ENCODE measurements around the gene CDR2L.
"Not testable (repeated sequence)": the region's sequence is repeated elsewhere in the genome, so short reads cannot be mapped to it uniquely, and the experiment has no call there.

Gene CDR2L

DNA sequence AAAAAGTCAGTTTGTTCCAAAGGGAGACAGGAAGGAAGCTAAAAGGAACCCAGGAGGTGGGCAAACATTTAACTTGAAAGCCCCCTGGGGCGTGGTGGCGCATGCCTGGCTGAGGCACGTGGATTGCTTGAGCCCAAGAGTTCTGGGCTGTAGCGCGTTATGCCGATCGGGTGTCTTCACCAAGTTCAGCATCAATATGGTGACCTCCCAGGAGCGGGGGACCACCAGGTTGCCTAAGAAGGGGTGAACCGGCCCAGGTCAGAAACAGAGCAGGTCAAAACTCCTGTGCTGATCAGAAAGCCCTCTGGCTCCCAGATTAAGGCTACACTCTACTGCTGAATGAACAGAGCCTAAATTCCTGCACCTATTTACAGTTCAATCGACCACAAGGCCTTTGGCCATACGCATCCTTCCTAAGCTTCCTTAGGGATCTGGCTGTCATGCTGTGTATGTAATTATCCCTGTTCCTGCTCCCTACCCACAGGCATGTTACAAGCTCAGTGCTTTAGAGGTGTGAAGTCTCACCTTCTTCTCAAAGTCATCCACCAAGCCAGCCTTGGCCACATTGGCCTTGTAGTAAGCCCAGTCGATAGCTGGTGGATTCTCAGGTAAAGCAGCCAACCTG, 54.3 kb downstream of the CDR2L start:
- Histone ChIP-seq H3K4me3 (ENCODE audit: low read length) (no peak overlapping the region), H3K27me3 (ENCODE audit: control insufficient read depth, insufficient read depth, low read length) (no peaks in the 10 kb centered on the region), H3K27ac (ENCODE audit: low read length) (no peak overlapping the region), H3K4me1 (ENCODE audit: control insufficient read depth, low read depth, low read length) (peaks cover 12% of the 10 kb centered on the region), H3K9me3 (ENCODE audit: control insufficient read depth, low read depth, low read length) (no peaks in the 10 kb centered on the region), H3K36me3 (ENCODE audit: control insufficient read depth, low read depth, low read length) (peaks cover 45% of the 10 kb centered on the region), H3K9ac (ENCODE audit: low read length) (no peak overlapping the region)

DNA sequence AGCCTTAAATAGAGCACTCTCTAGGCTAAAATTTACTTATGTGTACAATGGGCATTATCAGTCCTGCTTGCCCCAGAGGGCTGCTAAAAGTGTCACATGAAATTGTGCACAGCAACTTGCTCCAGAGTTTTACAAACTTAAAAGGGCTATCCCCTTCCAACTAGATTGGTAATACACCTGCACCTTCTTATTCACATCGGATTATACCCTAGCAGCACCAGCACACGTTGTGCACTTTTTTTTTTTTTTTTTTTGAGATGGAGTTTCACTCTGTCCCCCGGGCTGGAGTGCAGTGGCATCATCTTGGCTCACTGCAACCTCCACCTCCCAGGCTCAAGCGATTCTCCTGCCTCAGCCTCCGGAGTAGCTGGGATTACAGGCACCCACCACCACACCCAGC, 56.4 kb downstream of the CDR2L start:
- not testable (repeated sequence) for H3K9ac ChIP-seq (ENCODE audit: low read length); H3K27ac ChIP-seq (ENCODE audit: low read length); H3K4me3 ChIP-seq (ENCODE audit: low read length); H3K27me3 ChIP-seq (ENCODE audit: control insufficient read depth, insufficient read depth, low read length); H3K9me3 ChIP-seq (ENCODE audit: control insufficient read depth, low read depth, low read length)
- peaks cover 35% of the 10 kb centered on the region for H3K36me3 ChIP-seq (ENCODE audit: control insufficient read depth, low read depth, low read length)
- H3K4me1 ChIP-seq (ENCODE audit: control insufficient read depth, low read depth, low read length), result peaks cover 21% of the 10 kb centered on the region

DNA sequence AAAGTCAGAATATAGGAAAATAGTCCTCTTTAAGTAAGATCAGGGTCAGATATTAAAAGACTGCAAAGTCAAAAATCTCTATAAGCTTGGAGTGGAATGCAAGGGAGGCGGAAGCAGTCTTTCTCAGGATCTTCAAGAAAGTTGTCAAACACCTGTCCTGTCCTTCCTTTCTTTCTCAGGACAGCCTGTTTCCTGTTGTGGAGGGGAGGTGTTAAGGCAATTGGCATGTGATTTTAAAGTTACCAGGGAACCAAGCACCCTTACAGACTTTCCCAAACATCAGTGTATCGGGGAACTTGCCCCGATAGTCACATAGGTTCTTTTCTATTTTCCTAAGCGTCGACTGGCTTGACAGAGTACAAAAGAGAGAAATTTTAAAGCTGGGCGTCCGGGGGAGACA, 57.3 kb downstream of the CDR2L start:
- Histone ChIP-seq H3K36me3 (ENCODE audit: control insufficient read depth, low read depth, low read length) (peaks cover 36% of the 10 kb centered on the region), H3K27me3 (ENCODE audit: control insufficient read depth, insufficient read depth, low read length) (no peaks in the 10 kb centered on the region), H3K4me3 (ENCODE audit: low read length) (peak overlapping the region; percentile 39), H3K9ac (ENCODE audit: low read length) (peak overlapping the region; percentile 8), H3K27ac (ENCODE audit: low read length) (peak overlapping the region; percentile 11), H3K9me3 (ENCODE audit: control insufficient read depth, low read depth, low read length) (no peaks in the 10 kb centered on the region), H3K4me1 (ENCODE audit: control insufficient read depth, low read depth, low read length) (peaks cover 22% of the 10 kb centered on the region)

DNA sequence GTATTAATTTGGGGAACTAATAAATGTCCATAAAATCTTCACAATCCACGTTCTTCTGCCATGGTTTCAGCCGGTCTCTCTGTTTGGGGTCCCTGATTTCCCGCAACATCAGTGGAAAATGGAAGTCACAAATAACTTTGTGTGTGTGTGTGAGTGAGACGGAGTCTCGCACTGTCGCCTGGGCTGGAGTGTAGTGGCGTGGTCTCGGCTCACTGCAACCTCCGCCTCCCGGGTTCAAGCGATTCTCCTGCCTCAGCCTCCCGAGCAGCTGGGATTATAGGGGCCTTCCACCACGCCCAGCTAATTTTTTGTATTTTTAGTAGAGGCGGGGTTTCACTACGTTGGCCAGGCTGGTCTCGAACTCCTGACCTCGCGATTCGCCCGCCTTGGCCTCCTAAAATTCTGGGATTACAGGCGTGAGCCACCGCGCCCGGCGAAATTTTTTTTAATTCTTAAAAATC, 58.5 kb downstream of the CDR2L start:
- not testable (repeated sequence) for H3K27ac ChIP-seq (ENCODE audit: low read length); H3K27me3 ChIP-seq (ENCODE audit: control insufficient read depth, insufficient read depth, low read length); H3K9me3 ChIP-seq (ENCODE audit: control insufficient read depth, low read depth, low read length)
- H3K9ac ChIP-seq (ENCODE audit: low read length), result peak overlapping the region; percentile 80
- peaks cover 33% of the 10 kb centered on the region for H3K36me3 ChIP-seq (ENCODE audit: control insufficient read depth, low read depth, low read length)
- peaks cover 22% of the 10 kb centered on the region for H3K4me1 ChIP-seq (ENCODE audit: control insufficient read depth, low read depth, low read length)
- H3K4me3 ChIP-seq (ENCODE audit: low read length), result peak overlapping the region; percentile 98

DNA sequence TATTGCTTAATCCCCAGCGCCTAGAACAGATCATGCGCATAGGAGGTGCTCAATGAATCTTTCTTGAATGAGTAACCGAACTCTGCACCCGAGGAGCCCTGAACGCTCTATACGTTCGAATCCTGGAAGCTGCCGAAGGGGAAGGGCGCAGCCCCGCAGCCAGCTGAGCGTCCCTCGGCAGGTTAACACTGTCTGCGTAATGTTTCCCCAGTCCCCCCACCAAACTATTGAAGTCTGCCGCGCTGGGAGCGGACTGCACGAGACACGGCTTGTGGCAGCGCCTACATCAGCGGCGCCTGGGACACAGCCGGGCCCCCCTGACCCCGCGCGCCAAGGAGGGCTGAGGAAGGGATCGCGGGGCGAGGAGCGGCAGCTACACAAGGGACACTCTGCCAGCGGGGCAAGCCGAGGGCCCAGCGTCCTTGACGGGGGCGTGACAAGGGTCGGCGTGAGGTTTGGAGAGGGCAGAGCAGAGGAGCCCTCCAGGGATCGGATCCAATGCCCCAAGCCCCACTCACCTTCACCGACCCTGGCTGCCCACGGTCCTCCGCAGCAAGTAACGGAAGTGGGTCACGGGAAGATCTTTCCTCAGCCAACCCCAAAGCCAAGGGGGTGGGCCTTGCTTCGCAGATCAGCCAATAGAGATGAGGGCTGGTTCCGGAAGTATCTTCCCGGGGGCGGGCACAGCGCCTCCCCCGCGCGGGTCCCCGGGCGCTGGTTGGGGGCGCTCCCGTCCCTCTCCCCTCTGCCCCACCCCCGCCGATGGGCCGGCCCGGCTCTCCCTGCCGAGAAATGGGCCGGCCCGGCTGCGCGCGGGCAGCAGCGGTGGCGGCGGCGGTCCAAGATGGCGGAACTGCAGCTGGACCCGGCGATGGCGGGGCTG, 59.2 kb downstream of the CDR2L start, which contains the start of the genes ATP5PD and KCTD2:
Gene ATP5PD, minus strand, starts transcription at position 563 of the 883 bp plus-strand sequence. CDS start 4,319 bp downstream, outside the sequence.
Gene KCTD2, plus strand, starts transcription at position 819 of the 883 bp plus-strand sequence. Its CDS starts 26 bp downstream, at position 845.
- Histone ChIP-seq H3K4me3 (ENCODE audit: low read length) (peak within 1 kb of the TSS; percentile 98), H3K27ac (ENCODE audit: low read length) (peak within 1 kb of the TSS; percentile 41), H3K4me1 (ENCODE audit: control insufficient read depth, low read depth, low read length) (peaks cover 22% of the 10 kb centered on the region), H3K36me3 (ENCODE audit: control insufficient read depth, low read depth, low read length) (peaks cover 32% of the 10 kb centered on the region), H3K27me3 (ENCODE audit: control insufficient read depth, insufficient read depth, low read length) (no peaks in the 10 kb centered on the region), H3K9ac (ENCODE audit: low read length) (peak within 1 kb of the TSS; percentile 80), H3K9me3 (ENCODE audit: control insufficient read depth, low read depth, low read length) (no peaks in the 10 kb centered on the region)

DNA sequence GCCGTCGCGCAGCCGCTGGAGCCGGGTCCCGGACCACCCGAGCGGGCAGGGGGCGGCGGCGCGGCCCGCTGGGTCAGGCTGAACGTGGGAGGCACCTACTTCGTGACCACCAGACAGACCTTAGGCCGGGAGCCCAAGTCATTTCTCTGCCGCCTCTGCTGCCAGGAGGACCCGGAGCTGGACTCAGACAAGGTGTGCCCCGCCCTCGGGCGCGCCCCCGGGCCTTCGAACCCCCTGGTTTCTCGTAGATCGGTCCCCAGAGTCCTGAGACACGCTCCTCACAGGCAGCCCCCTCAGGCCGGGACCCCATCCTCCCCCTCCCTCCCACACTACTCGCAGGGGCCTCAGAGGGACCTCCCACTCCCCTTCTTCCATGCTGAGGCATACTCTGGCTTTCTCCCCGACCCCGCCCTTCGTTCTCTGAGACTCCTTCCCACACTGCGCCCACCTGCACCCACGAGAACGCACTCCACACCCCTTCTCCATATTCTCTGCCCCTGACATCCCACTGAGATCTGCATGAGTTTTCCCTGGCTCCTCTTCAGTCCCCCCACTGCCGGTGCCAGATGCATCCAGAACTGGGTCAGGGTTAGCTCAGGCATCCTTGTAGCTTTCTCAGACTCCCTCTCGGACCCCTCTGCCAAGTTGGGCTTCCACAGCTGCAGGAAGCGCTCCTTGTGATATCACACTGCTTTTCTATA, 60.1 kb downstream of the CDR2L start:
- H3K36me3 ChIP-seq (ENCODE audit: control insufficient read depth, low read depth, low read length), result peaks cover 30% of the 10 kb centered on the region
- peak overlapping the region; percentile 97 for H3K4me3 ChIP-seq (ENCODE audit: low read length)
- H3K27me3 ChIP-seq (ENCODE audit: control insufficient read depth, insufficient read depth, low read length), result no peaks in the 10 kb centered on the region
- H3K9me3 ChIP-seq (ENCODE audit: control insufficient read depth, low read depth, low read length), result no peaks in the 10 kb centered on the region
- no peak overlapping the region for H3K27ac ChIP-seq (ENCODE audit: low read length)
- peaks cover 22% of the 10 kb centered on the region for H3K4me1 ChIP-seq (ENCODE audit: control insufficient read depth, low read depth, low read length)
- peak overlapping the region; percentile 68 for H3K9ac ChIP-seq (ENCODE audit: low read length)

DNA sequence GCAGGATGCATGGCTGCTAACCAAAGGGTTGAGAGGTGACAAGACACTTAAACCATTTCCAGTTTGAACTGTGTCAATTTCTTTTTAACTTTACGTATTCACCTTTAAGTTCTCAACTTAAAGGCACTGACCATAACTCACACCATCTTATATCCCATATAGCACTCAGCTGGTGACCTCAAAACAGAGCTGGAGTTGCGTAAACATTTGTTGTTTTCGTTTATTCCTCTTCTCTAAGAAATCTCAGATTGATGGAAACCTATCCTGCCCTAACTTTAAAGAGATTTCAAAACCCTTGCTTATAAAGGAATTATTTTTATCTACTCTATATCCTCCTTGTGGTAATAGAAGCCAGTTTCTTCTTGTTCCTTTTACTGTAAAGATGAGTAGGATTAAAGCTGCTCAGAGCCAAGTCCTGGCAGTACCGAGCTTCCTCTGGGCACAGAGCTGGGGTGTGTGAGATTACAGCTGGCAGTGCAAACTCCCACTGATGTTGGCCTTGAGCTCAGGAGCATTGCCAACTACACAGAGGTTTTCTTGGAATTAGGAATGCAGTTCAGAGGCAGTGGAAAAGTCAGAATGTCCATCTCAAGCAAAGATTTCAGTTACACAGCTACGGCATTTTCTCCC, 60.9 kb downstream of the CDR2L start:
- Histone ChIP-seq H3K9me3 (ENCODE audit: control insufficient read depth, low read depth, low read length) (no peaks in the 10 kb centered on the region), H3K4me3 (ENCODE audit: low read length) (peak overlapping the region; percentile 97), H3K4me1 (ENCODE audit: control insufficient read depth, low read depth, low read length) (peaks cover 21% of the 10 kb centered on the region), H3K9ac (ENCODE audit: low read length) (peak overlapping the region; percentile 68), H3K27me3 (ENCODE audit: control insufficient read depth, insufficient read depth, low read length) (no peaks in the 10 kb centered on the region), H3K36me3 (ENCODE audit: control insufficient read depth, low read depth, low read length) (peaks cover 38% of the 10 kb centered on the region), H3K27ac (ENCODE audit: low read length) (no peak overlapping the region)

DNA sequence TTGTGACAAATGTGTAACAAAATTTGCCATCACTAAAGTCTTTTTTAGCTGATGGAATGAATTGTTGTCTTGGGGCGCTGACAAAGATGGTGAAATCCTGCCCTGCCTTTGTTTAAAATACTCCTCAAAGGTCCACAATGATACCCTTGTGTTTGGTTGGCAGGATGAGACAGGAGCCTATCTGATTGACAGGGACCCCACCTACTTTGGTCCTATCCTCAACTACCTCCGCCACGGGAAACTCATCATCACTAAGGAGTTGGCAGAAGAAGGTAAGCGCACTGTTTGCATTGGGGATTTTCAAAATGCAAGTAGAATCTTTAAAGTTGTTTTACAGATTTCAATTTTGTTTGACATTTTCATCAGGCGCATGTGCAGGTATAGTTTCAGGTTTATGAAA, 61.6 kb downstream of the CDR2L start:
- H3K4me3 ChIP-seq (ENCODE audit: low read length), result peak overlapping the region; percentile 97

DNA sequence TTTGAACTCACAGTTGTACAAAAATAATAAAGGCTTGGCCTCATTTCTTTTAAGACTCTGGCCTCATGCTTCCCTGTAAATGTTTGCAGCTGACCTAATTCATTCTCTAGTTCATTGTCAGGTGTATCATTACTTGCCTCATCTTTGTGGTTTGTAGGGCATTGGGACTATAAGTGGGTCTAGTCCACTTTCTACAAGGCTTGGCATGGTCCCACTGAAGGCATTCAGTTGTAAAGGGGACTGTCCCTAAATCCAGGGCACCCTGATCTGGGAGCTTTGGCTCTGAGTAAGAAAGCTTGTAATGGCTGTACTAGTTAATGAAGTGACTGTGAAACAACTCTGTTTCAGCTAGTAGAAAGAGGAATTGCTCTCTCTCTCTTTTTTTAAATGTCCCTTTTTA, 62.3 kb downstream of the CDR2L start:
- Histone ChIP-seq H3K9me3 (ENCODE audit: control insufficient read depth, low read depth, low read length) (no peaks in the 10 kb centered on the region), H3K9ac (ENCODE audit: low read length) (no peak overlapping the region), H3K27ac (ENCODE audit: low read length) (no peak overlapping the region), H3K27me3 (ENCODE audit: control insufficient read depth, insufficient read depth, low read length) (no peaks in the 10 kb centered on the region), H3K4me1 (ENCODE audit: control insufficient read depth, low read depth, low read length) (peaks cover 13% of the 10 kb centered on the region), H3K36me3 (ENCODE audit: control insufficient read depth, low read depth, low read length) (peaks cover 48% of the 10 kb centered on the region), H3K4me3 (ENCODE audit: low read length) (no peak overlapping the region)

More for the DNA sequence above, 61.6 kb downstream of the CDR2L start:
- H3K27ac ChIP-seq (ENCODE audit: low read length), result no peak overlapping the region
- H3K27me3 ChIP-seq (ENCODE audit: control insufficient read depth, insufficient read depth, low read length), result no peaks in the 10 kb centered on the region
- peaks cover 17% of the 10 kb centered on the region for H3K4me1 ChIP-seq (ENCODE audit: control insufficient read depth, low read depth, low read length)
- H3K9ac ChIP-seq (ENCODE audit: low read length), result no peak overlapping the region
- no peaks in the 10 kb centered on the region for H3K9me3 ChIP-seq (ENCODE audit: control insufficient read depth, low read depth, low read length)
- peaks cover 45% of the 10 kb centered on the region for H3K36me3 ChIP-seq (ENCODE audit: control insufficient read depth, low read depth, low read length)

DNA sequence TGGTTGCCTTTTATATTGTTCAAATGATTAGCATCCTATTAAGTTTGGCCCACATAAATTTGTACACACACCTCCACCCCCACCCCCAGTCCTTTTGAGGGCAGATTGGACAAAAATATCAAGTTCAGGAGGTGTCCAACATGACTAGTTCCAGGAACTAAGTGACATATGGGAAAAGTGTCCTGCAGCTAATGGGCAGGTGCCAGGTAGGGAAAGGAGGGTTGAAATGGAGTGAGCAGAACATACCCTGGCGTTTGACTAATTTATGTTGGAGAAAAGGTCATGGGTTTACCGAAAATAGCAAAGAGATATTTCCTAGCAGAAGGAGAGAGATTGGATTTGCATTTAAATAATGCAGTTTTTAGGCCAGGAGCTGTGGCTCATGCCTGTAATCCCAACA, 64.5 kb downstream of the CDR2L start:
- Histone ChIP-seq H3K36me3 (ENCODE audit: control insufficient read depth, low read depth, low read length) (peaks cover 55% of the 10 kb centered on the region), H3K4me3 (ENCODE audit: low read length) (no peak overlapping the region), H3K27me3 (ENCODE audit: control insufficient read depth, insufficient read depth, low read length) (no peaks in the 10 kb centered on the region), H3K27ac (ENCODE audit: low read length) (no peak overlapping the region), H3K9ac (ENCODE audit: low read length) (no peak overlapping the region), H3K4me1 (ENCODE audit: control insufficient read depth, low read depth, low read length) (peaks cover 11% of the 10 kb centered on the region), H3K9me3 (ENCODE audit: control insufficient read depth, low read depth, low read length) (no peaks in the 10 kb centered on the region)
